ENCODE data around the gene CHST15. TPM values are rescaled to one million over a fixed set of nuclear protein-coding genes. Genes with fewer than 3 reads are reported as not detected.

CHST15 gene
- total and polyA plus RNA-seq, 8 donors = 13.7 to 53.3 (median 17.1) TPM

DNA sequence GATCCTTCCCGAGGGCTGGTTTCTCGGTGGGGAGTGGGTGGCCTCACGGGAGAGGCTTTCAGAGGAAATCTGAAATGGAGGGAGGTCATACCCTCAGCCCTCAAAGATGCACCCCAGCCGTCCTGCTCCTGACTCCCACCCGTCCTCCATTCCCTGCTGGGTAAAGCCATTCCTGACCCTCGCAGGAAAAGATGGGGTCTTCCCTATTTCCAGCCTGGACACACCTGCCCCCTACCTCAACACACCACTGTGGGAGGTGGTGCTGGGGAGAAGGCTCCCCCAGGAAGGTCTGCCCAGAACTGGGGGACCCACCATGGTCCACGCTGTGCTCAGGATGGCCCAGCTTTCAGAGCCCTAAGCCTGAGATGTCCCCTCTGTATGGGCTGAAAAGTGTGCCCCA, 86.9 kb downstream of the CHST15 start:
- intact Hi-C loops (cut with DNase I) = no loop called here
- DNase-seq (no peak), ATAC-seq (no peak)
- TF ChIP-seq, protein P1, sequence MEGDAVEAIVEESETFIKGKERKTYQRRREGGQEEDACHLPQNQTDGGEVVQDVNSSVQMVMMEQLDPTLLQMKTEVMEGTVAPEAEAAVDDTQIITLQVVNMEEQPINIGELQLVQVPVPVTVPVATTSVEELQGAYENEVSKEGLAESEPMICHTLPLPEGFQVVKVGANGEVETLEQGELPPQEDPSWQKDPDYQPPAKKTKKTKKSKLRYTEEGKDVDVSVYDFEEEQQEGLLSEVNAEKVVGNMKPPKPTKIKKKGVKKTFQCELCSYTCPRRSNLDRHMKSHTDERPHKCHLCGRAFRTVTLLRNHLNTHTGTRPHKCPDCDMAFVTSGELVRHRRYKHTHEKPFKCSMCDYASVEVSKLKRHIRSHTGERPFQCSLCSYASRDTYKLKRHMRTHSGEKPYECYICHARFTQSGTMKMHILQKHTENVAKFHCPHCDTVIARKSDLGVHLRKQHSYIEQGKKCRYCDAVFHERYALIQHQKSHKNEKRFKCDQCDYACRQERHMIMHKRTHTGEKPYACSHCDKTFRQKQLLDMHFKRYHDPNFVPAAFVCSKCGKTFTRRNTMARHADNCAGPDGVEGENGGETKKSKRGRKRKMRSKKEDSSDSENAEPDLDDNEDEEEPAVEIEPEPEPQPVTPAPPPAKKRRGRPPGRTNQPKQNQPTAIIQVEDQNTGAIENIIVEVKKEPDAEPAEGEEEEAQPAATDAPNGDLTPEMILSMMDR (IDR thresholded peaks at IDR 0.05) = no peak
- Histone ChIP-seq H3K36me3 (peaks cover 0 to 73% of the 10 kb centered on the region in 2 donors), H3K27ac (no peak overlapping the region), H3K27me3 (no peaks in the 10 kb centered on the region), H3K9me3 (no peaks in the 10 kb centered on the region), H3K4me1 (peaks cover 0 to 6% of the 10 kb centered on the region in 2 donors), H3K4me3 (no peak overlapping the region)

DNA sequence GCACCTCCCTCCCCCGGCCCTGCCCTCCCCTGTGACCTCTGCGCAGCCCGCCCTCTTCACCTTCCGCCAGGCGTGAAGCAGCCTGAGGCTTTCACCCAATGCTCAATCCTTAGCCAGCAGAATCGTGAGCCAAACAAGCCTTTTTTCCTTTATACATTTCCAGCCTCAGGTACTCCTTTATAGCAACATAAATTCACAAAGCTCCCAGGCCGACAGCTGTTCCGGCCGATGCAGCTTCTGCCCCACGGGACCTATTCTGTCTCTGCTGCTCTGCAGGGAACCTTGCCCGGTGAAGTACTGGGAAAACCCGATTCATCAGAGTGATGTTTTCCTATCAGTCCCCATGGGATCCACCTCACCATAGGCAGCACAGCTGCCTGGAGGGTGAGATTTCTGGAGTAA, 87.4 kb downstream of the CHST15 start:
- Histone ChIP-seq H3K36me3 (peaks cover 0 to 68% of the 10 kb centered on the region in 2 donors), H3K27me3 (no peaks in the 10 kb centered on the region), H3K9me3 (no peaks in the 10 kb centered on the region), H3K27ac (no peak overlapping the region), H3K4me3 (no peak overlapping the region), H3K4me1 (peaks cover 0 to 11% of the 10 kb centered on the region in 2 donors)
- TF ChIP-seq, protein P1 (IDR thresholded peaks at IDR 0.05) = no peak
- DNase-seq = no peak
- intact Hi-C loops (cut with DNase I) = no loop called here
- ATAC-seq = no peak

DNA sequence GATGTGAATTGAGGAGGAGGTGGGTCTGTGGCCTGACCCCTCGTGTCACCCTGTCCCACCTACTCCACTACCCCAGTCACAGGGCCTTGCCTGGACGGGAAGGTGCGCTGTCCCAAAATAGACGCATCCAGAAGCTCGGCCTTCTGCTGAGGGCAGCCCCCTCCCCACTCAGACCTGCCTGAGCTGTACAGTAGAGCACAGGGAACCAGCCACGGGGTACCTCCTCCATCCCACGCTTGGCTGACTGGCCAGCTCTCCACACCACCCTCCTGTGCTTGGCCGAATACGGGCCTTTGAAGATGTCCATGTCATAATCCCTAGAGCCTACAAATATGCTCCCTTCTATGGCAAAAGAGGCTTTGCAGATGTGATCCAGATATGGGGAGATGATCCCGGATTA, 88.3 kb downstream of the CHST15 start:
- ATAC-seq (no peak), DNase-seq (peak in 1 of 4 donors; percentile 25)
- intact Hi-C loops (cut with DNase I) = no loop called here
- Histone ChIP-seq H3K9me3 (no peaks in the 10 kb centered on the region), H3K36me3 (peaks cover 0 to 59% of the 10 kb centered on the region in 2 donors), H3K27ac (no peak overlapping the region), H3K27me3 (no peaks in the 10 kb centered on the region), H3K4me3 (no peak overlapping the region), H3K4me1 (peaks cover 0 to 19% of the 10 kb centered on the region in 2 donors)
- TF ChIP-seq, protein P1 (IDR thresholded peaks at IDR 0.05) = no peak

DNA sequence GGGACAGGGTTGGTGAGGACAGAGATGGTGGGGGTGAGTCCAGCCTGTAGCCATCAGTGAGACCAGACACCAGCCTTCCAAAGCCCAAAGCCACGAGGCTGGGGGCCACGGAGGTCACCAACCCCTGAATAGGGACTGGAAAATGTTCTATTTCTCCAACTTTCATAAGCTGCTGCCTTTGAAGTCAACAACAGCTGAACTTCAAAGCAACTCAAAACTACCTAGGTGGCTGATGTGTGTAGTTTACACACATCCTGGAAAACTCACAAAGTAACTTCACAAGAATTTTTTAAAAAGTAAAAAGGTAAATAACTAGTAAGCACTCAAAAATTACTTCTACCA, 88.8 kb downstream of the CHST15 start:
- no peak for ATAC-seq
- H3K36me3 ChIP-seq = peaks cover 0 to 54% of the 10 kb centered on the region in 2 donors
- TF ChIP-seq, protein P1 (IDR thresholded peaks at IDR 0.05) = no peak
- intact Hi-C loops (cut with DNase I) = loop anchor here in 1 of 2 donors (5.0 kb wide), 1 partner anchor 383 kb away; no protein-coding TSS in a partner anchor
- H3K27ac ChIP-seq = no peak overlapping the region
- H3K9me3 ChIP-seq = no peaks in the 10 kb centered on the region
- no peaks in the 10 kb centered on the region for H3K27me3 ChIP-seq
- H3K4me1 ChIP-seq = peaks cover 0 to 23% of the 10 kb centered on the region in 2 donors
- no peak for DNase-seq
- H3K4me3 ChIP-seq = no peak overlapping the region

DNA sequence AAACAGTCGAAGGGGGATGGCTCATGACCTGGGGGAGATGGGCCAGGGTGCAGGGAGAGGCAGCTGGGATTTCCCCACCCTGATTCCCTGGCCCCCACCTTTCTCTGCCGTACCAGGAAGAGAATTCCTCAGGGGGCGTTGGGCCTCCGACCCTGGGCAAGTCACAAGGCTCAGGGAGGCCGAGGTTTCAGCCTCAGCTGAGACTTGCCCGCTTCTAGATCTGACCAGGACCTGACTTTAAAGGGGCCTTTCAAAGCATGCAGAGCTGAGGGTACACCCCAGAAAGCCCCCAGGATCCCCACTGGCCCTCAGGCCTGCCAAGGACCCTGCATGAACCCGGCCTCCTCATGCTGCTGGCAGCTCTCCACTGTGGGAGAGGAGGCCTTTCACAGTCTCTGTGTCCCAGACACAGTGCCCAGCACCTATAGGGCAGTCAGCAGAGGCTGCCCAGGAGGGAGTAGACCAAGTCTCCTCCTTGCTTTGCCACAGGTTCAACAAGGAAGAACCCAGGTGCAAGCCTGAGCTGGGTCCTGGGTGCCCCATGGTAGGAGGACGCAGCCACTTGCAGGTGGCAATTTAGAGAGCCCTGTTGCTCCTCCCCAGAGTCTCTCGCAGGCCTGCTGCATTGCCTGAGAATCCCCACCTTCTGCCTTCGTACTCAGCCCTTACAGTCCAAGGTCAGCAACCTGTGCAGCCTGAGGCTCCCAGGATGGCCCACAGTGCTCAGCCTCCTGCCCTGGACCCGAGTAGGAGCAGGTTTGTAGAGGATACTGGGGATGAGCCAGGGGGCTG, 89.3 kb downstream of the CHST15 start:
- TF ChIP-seq, protein P1 (IDR thresholded peaks at IDR 0.05) = no peak
- DNase-seq (peak in 1 of 4 donors; percentile 25), ATAC-seq (no peak)
- H3K27me3 ChIP-seq = no peaks in the 10 kb centered on the region
- peaks cover 0 to 28% of the 10 kb centered on the region in 2 donors for H3K4me1 ChIP-seq
- H3K27ac ChIP-seq = no peak overlapping the region
- peaks cover 0 to 49% of the 10 kb centered on the region in 2 donors for H3K36me3 ChIP-seq
- no peak overlapping the region for H3K4me3 ChIP-seq
- intact Hi-C loops (cut with DNase I) = loop anchor here in 1 of 2 donors (5.0 kb wide), 1 partner anchor 383 kb away; no protein-coding TSS in a partner anchor
- H3K9me3 ChIP-seq = no peaks in the 10 kb centered on the region
